HG02870 (cell line): ENCODE results near the gene CDR2L.
"Not testable (repeated sequence)": the region's sequence is repeated elsewhere in the genome, so short reads cannot be mapped to it uniquely, and the experiment has no call there.

Source experiments
- ATAC-seq: cut with Tn5 transposase; IDR thresholded peaks from one replicate; pipeline ENCODE4 v1.9.1; 2021; ENCODE audit warnings: mild to moderate bottlenecking, moderate library complexity; ENCODE audit not compliant: unreplicated experiment

The CDR2L gene

DNA sequence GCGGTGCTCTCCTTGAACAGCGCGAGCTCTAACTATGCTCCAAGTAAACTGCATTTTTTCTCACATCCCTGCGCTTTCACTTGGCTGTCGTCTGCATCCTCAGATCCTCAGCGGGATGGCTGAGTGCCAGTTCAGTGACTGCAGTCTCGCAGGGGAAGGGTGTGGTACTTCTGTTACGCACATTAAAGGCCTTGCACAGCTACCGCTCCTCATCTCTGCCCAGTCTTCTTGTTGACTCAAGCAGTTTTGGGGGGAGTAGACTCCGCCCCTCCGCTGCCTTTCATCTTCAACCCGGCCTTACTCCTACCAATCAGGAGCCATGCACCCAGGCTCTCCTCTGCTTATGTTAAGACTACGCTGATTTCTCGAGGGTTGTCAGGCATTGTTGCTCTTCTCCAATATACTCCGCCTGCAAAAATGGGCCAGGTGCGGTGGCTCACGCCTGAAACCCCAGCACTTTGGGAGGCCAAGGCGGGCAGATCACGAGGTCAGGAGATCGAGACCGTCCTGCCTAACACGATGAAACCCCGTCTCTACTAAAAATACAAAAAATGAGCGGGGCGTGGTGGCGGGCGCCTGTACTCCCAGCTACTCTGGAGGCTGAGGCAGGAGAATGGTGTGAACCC, 49.3 kb downstream of the CDR2L start:
- no peak for ATAC-seq

DNA sequence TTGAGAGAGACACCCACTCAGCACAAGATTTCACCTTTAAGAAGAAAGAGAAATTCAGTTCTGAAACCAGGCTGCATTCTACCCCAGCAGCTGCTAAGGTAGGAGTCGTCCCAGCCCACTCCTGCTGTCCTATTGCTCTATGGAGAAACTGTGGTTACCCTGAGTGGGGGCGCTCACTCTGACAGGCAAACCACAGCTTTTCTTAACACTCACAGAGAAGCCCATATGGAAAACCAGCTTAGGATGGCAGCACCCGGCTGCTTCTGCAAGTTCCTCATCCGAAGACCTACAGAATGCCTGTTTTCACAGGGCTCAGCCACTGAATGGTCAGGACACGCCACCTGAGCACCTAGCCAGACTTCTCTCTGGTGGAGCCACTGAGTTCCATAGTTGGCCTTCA, 51.8 kb downstream of the CDR2L start:
- ATAC-seq: no peak

DNA sequence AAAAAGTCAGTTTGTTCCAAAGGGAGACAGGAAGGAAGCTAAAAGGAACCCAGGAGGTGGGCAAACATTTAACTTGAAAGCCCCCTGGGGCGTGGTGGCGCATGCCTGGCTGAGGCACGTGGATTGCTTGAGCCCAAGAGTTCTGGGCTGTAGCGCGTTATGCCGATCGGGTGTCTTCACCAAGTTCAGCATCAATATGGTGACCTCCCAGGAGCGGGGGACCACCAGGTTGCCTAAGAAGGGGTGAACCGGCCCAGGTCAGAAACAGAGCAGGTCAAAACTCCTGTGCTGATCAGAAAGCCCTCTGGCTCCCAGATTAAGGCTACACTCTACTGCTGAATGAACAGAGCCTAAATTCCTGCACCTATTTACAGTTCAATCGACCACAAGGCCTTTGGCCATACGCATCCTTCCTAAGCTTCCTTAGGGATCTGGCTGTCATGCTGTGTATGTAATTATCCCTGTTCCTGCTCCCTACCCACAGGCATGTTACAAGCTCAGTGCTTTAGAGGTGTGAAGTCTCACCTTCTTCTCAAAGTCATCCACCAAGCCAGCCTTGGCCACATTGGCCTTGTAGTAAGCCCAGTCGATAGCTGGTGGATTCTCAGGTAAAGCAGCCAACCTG, 54.3 kb downstream of the CDR2L start:
- no peak for ATAC-seq

DNA sequence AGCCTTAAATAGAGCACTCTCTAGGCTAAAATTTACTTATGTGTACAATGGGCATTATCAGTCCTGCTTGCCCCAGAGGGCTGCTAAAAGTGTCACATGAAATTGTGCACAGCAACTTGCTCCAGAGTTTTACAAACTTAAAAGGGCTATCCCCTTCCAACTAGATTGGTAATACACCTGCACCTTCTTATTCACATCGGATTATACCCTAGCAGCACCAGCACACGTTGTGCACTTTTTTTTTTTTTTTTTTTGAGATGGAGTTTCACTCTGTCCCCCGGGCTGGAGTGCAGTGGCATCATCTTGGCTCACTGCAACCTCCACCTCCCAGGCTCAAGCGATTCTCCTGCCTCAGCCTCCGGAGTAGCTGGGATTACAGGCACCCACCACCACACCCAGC, 56.4 kb downstream of the CDR2L start:
- not testable (repeated sequence) for ATAC-seq

DNA sequence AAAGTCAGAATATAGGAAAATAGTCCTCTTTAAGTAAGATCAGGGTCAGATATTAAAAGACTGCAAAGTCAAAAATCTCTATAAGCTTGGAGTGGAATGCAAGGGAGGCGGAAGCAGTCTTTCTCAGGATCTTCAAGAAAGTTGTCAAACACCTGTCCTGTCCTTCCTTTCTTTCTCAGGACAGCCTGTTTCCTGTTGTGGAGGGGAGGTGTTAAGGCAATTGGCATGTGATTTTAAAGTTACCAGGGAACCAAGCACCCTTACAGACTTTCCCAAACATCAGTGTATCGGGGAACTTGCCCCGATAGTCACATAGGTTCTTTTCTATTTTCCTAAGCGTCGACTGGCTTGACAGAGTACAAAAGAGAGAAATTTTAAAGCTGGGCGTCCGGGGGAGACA, 57.3 kb downstream of the CDR2L start:
- no peak for ATAC-seq

DNA sequence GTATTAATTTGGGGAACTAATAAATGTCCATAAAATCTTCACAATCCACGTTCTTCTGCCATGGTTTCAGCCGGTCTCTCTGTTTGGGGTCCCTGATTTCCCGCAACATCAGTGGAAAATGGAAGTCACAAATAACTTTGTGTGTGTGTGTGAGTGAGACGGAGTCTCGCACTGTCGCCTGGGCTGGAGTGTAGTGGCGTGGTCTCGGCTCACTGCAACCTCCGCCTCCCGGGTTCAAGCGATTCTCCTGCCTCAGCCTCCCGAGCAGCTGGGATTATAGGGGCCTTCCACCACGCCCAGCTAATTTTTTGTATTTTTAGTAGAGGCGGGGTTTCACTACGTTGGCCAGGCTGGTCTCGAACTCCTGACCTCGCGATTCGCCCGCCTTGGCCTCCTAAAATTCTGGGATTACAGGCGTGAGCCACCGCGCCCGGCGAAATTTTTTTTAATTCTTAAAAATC, 58.5 kb downstream of the CDR2L start:
- not testable (repeated sequence) for ATAC-seq

DNA sequence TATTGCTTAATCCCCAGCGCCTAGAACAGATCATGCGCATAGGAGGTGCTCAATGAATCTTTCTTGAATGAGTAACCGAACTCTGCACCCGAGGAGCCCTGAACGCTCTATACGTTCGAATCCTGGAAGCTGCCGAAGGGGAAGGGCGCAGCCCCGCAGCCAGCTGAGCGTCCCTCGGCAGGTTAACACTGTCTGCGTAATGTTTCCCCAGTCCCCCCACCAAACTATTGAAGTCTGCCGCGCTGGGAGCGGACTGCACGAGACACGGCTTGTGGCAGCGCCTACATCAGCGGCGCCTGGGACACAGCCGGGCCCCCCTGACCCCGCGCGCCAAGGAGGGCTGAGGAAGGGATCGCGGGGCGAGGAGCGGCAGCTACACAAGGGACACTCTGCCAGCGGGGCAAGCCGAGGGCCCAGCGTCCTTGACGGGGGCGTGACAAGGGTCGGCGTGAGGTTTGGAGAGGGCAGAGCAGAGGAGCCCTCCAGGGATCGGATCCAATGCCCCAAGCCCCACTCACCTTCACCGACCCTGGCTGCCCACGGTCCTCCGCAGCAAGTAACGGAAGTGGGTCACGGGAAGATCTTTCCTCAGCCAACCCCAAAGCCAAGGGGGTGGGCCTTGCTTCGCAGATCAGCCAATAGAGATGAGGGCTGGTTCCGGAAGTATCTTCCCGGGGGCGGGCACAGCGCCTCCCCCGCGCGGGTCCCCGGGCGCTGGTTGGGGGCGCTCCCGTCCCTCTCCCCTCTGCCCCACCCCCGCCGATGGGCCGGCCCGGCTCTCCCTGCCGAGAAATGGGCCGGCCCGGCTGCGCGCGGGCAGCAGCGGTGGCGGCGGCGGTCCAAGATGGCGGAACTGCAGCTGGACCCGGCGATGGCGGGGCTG, 59.2 kb downstream of the CDR2L start, which contains the start of the genes ATP5PD and KCTD2:
TSS of gene ATP5PD (minus strand) at position 563 of the 883 bp plus-strand sequence. CDS start 4,319 bp downstream, outside the sequence.
TSS of gene KCTD2 (plus strand) at position 819 of the 883 bp plus-strand sequence. CDS start at position 845, 26 bp downstream.
- peak; percentile 95 for ATAC-seq

DNA sequence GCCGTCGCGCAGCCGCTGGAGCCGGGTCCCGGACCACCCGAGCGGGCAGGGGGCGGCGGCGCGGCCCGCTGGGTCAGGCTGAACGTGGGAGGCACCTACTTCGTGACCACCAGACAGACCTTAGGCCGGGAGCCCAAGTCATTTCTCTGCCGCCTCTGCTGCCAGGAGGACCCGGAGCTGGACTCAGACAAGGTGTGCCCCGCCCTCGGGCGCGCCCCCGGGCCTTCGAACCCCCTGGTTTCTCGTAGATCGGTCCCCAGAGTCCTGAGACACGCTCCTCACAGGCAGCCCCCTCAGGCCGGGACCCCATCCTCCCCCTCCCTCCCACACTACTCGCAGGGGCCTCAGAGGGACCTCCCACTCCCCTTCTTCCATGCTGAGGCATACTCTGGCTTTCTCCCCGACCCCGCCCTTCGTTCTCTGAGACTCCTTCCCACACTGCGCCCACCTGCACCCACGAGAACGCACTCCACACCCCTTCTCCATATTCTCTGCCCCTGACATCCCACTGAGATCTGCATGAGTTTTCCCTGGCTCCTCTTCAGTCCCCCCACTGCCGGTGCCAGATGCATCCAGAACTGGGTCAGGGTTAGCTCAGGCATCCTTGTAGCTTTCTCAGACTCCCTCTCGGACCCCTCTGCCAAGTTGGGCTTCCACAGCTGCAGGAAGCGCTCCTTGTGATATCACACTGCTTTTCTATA, 60.1 kb downstream of the CDR2L start:
- ATAC-seq: no peak

DNA sequence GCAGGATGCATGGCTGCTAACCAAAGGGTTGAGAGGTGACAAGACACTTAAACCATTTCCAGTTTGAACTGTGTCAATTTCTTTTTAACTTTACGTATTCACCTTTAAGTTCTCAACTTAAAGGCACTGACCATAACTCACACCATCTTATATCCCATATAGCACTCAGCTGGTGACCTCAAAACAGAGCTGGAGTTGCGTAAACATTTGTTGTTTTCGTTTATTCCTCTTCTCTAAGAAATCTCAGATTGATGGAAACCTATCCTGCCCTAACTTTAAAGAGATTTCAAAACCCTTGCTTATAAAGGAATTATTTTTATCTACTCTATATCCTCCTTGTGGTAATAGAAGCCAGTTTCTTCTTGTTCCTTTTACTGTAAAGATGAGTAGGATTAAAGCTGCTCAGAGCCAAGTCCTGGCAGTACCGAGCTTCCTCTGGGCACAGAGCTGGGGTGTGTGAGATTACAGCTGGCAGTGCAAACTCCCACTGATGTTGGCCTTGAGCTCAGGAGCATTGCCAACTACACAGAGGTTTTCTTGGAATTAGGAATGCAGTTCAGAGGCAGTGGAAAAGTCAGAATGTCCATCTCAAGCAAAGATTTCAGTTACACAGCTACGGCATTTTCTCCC, 60.9 kb downstream of the CDR2L start:
- no peak for ATAC-seq

DNA sequence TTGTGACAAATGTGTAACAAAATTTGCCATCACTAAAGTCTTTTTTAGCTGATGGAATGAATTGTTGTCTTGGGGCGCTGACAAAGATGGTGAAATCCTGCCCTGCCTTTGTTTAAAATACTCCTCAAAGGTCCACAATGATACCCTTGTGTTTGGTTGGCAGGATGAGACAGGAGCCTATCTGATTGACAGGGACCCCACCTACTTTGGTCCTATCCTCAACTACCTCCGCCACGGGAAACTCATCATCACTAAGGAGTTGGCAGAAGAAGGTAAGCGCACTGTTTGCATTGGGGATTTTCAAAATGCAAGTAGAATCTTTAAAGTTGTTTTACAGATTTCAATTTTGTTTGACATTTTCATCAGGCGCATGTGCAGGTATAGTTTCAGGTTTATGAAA, 61.6 kb downstream of the CDR2L start:
- ATAC-seq: no peak

DNA sequence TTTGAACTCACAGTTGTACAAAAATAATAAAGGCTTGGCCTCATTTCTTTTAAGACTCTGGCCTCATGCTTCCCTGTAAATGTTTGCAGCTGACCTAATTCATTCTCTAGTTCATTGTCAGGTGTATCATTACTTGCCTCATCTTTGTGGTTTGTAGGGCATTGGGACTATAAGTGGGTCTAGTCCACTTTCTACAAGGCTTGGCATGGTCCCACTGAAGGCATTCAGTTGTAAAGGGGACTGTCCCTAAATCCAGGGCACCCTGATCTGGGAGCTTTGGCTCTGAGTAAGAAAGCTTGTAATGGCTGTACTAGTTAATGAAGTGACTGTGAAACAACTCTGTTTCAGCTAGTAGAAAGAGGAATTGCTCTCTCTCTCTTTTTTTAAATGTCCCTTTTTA, 62.3 kb downstream of the CDR2L start:
- no peak for ATAC-seq

DNA sequence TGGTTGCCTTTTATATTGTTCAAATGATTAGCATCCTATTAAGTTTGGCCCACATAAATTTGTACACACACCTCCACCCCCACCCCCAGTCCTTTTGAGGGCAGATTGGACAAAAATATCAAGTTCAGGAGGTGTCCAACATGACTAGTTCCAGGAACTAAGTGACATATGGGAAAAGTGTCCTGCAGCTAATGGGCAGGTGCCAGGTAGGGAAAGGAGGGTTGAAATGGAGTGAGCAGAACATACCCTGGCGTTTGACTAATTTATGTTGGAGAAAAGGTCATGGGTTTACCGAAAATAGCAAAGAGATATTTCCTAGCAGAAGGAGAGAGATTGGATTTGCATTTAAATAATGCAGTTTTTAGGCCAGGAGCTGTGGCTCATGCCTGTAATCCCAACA, 64.5 kb downstream of the CDR2L start:
- no peak for ATAC-seq
